ENCODE data around the gene KLHDC4.
A peak's percentile ranks its signal among the peaks of the same experiment; 100 is the strongest.
"Not testable (repeated sequence)": the region's sequence is repeated elsewhere in the genome, so short reads cannot be mapped to it uniquely, and the experiment has no call there.

Gene KLHDC4

DNA sequence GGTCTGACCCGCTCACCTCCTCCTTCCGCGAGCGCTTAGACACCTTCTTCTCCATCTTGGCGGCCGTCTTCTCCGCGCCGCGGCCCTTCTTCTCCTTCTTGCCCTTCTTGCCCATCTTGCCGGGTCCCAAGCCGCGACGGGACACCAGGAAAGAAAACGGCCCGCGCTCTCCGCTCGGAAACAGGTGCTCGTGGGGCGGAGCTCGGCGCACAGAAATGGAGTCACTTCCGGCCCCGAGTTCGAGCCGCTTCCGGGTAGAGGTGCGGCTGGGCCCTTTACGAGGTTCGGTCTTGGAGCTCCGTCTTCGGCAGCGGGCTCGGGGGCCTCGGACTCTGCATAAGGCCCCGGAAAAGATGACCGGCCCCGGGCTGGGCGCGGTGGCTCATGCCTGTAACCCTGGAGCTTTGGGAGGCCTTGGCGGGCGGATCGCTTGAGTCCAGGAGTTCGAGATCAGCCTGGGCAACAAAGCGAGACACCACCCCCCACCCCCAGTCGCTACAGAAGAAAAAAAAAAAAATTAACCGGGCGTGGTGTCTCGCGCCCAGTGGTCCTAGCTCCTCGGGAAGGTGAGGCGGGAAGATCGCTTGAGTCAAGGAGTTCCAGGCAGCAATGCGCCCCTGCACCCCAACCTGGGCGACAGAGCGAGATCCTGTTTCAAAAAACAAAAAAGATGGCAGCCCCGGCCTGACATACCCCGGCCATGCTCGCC, at the start of gene KLHDC4:
Gene KLHDC4, minus strand, starts transcription at position 211 of the 709 bp plus-strand sequence. Its CDS starts 96 bp downstream, at position 115.
- peak; percentile 73 for DNase-seq

DNA sequence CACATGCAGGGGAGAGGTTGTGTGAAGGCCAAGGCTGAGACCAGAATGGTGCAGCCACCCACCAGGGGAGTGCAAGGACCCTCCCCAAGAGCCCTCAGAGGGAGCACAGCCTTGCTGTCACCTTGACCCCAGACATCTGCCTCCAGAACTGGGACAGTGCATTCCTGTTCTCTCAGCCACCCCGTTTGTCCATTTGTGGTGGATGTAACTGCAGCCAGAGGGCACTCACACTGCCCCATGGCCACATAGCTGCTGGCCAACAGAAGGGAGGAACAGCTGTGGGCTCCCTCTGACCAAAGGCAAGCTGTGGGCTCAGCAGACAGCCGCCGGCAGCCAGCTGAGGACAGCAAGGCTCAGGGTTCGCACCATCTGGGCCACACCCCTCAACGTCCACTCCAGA, 49.8 kb upstream of the KLHDC4 start:
- DNase-seq = no peak

DNA sequence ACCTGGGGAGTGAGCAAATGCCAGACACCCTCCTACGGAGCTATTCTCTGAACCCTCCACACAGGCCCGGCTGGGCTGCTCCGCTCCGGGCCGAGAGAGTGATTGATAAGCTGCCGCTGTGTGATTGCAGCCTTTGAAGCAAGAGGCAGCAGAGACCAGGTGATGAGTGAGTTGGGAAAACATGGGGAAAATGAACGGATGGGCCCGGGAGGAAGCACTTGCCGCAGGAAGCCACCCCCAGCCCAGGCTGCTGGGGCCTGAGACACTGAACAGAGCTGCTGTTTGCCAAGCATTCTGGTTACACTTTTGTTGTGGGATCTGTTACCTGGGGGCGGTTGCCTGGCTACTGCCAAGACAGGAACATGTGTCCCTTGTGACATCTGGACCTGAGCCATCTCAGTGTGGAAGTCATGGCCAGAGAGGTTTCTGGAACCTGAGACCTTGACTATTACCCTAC, 46.4 kb upstream of the KLHDC4 start:
- no peak for DNase-seq

DNA sequence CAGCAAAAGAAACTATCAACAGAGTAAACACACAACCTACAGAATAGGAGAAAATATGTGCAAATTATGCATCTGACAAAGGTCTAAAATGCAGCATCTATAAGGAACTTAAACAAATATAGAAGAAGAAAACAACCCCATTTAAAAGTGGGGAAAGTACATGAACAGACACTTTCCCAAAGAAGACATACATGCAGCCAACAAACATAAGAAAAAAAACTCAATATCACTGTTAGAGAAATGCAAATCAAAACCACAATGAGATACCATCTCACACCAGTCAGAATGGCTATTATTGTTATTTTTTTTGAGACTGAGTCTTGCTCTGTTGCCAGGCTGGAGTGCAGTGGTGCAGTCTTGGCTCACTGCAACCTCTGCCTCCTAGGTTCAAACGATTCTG, 45.7 kb upstream of the KLHDC4 start:
- not testable (repeated sequence) for DNase-seq

DNA sequence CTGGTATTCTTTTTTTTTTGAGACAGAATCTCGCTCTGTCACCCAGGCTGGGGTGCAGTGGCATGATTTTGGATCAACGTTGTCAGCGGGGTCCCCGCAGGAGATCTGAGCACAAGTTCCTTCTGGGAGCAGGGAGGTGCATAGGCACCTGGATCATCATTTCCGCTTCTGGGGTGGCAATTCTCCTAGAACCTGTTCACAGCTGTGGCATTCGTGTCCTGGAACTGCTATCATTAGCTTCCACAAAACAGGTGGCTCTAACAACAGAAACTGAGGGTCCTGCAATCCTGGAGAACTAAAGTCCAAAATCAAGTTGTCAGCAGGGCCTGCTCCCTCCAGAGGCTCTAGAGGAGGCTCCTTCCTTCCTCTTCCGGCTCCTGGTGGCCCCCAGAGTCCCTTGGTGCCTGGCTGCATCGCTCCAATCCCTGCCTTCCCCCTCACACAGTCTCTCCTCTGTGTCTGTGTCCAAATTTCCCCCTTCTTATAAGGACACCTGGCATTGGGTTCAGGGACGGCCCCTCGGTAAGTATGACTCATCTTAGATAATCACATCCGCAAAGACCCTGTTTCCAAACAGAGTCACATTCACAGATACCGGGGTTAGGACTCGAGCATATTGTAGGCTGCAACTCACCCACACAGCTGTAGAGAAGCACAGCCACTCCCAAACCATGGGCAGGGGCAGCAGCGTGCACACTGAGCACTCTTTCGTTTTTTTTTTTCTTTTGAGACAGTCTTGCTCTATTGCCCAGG, 43.5 kb upstream of the KLHDC4 start:
- peak; percentile 50 for DNase-seq

DNA sequence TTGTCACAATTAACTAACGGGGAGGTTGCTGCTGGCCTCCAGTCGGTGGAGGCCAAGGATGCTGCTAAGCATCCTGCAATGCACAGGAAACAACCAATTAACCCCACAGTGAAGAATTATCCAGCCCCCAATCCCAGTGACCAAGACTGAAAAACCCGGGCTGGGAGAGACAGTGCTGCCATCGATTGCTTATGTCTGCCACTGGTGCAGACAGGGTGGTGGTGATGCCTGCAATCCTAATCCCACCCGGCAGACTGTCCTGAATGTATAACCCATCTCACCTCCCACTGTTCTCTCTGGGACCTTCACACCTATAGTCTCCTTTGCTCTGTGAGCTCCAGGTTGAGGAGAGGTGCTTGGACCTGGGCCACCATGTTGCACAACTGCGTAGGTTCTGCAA, 42.3 kb upstream of the KLHDC4 start:
- no peak for DNase-seq

DNA sequence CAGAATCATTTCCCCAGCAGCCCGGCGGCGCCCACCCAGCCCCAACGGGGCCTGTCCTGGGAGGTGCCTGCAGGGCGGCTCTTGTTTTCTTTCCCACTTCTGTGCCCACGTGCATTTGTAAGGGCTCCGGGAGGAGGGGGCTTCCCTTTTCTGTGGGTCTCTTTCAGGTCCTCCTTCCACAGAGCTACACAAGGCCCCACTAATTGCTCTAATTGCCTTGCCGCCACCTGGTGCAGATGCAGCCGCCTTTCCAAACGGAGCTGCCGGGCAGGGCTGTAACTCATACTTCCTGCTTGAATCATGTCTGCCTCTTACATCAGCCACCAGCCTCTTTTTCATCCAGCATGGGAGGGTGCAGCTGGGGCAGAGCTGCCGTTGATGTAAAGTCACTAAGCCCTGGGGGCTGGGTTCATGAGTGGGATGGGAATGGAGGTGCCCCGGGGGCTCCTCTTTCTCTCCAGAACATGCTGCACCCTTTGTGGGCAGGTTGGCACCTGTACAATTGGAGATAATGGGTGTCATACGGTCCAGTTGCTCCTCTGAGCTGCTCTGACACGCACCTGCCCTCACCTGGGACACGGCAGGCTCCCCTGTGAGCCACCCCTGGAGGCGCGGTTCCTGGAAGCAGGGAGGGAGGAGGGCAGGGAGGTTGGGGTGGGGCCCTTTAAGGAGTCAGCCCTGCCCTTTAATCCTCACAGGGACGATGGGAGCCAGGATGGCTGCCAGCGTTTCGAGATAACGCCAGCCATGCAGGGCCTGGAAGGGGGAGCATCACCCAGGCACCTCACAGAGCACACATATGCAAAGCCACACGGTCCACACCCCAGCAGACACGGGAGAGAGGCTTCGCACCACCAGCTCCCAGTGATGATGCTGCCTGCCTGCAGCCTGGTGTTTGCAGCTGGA, 41.1 kb upstream of the KLHDC4 start:
- peak; percentile 93 for DNase-seq

DNA sequence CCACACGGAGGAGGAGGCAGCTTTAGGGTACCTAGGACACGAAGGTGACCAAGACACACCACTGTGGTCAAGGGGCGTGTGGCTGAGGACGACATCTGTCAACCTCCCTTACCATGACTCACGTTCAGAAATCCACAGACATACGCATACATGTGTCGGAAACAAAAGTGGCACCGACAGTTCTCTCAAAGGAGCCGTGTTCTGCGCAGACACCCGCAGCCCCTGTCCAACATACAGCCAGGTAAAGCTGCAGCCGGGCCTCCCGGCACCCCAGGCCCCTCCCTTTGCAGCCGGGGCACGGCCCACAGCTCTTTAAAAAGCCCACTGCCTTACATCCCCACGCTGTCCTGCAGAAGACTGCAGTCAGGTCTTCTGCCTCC, 40.5 kb upstream of the KLHDC4 start:
- peak; percentile 44 for DNase-seq

DNA sequence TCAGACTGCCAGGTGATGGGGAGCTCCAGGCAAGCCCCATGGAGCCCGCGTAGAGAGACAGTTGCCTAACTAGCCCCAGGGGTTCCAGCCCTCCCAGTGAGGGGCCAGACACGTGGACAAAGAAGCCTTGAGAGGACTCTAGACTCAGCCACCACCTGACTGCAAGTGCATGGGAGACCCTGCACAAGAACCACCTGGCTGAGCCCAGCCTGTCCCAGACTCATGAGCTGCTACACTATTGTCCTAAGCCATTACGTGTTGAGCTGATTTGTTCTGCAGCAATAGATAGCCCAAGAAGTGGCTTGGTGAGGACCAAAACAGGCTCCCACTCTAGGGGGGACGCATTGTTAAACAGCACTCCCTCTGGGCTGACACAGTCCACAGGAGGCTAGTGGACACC, 37.6 kb upstream of the KLHDC4 start:
- no peak for DNase-seq

DNA sequence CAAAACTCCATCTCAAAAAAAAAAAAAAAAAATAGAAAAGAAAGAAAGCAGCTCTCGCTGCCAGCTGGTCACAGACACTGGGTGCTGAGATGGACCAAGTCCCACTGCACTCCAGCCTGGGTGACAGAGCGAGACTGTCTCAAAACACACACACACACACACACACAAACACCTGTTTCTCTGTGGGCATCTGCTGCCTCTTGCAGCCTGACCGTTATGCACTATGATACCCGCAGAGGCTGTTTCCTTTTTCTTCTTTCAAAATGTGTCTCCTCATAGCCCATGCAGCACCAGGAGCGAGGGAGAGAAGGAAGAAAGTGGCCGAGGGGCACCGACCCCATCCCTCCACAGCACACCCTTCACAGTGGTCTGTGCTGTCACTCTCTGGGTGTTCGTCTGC, 36.9 kb upstream of the KLHDC4 start:
- peak; percentile 87 for DNase-seq

DNA sequence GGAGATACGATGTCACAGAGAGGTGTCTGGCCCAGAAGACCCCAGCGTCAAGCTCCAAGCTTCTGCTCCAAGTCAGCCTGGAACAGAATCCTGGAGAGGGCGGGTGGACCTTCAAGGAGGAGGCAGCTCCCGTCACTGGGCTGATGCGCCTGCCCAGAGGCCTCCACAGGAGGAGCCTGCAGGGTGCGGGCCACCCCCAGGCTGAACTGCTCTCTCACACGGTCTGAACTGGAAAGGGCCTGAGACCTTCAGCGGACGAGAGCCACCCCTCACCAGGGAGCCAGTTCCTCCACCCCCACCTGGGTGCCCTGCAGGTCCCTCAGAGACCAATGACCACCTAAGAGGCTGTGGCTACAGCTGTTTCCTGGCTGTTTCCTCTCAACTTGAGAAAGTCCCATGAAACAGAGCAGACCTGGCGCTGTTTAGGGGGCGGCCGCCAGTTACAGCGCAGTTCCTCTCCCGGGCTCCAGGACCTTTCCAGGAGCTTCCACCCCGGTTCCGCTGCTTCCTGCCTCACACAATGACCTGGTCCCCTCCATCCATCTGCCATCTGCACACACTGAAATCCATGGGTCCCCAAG, 36.0 kb upstream of the KLHDC4 start:
- no peak for DNase-seq

DNA sequence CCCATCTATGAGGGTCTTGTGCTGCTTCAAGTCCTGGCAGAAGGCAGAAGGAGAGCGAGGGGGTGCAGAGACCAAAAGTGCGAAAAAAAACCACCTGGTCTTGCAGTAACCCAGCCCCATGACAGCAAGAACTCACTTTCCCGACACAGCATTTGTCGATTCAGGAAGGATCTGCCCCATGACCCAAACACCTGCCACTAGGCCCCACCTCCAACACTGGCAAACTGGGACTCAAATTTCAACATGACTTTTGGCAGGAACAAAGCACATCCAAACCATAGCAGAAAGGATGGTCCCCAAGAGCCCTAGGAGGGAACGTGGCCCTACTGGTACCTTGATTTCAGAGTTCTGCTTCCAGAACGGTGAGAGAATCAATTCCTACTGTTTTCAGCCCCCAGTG, 34.7 kb upstream of the KLHDC4 start:
- DNase-seq = no peak

DNA sequence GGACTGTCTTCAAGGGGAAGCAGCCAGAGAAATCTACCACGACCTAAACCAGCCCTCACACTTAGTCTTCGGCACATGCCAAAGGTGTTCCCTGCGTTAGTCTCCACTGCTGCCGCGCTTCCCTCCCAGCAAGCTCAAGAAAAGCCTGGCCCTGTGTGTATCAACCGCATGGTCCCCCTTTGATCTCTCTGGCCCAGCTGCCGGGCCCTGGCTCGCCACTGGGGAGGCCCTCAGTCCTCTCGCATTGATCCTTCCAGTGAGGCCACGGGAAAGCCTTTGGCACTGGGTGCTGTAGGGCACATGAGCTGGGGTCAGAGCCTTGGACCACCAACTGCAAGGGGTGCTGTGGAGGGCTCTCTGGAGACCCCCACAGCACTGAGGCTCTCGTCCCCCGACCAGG, 29.6 kb upstream of the KLHDC4 start:
- no peak for DNase-seq

DNA sequence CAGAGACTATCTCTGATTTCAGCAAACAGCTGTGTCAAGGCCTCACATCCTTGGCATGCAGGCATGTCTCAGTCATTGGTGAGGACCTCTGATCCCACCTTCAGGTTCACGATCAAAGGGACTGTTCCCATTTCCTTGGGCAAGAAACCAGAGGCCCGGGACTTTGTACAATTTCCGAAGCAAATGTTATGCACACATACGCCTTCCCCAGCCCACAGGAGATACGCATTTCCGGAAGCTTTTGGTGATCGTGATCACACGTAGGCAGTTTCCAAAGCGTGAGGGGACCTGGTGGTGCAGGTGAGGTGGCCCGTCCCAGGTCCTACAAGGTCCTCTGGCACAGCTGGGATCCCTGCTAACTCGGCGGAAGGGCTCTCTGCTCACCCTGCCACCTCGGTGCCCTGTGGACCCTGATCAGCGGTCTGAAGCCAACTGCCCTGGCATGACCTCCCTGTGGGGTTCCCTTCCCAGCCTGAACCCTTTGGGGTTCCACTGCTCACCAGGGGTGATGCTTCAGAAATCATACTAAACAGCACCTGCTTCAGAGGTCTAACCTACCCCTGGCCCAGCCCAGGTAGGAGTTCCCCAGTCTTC, 28.8 kb upstream of the KLHDC4 start:
- DNase-seq = no peak

DNA sequence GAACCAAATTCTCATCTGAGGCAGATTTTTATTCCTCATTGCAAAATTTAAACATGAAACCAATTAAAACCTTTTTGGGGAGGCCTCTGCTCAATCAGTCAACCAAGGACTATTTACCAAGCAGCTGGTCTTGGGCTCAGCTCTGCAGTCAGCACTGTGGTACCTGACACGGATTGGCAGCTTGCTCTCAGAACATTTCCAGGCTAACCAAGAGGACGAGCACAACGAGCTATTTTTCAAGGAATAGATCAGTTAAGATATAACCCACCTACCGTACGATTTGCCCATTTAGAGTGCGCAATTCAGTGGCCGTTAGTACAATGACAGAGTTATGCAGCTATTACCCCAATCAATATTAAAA, 26.4 kb upstream of the KLHDC4 start:
- DNase-seq = no peak

DNA sequence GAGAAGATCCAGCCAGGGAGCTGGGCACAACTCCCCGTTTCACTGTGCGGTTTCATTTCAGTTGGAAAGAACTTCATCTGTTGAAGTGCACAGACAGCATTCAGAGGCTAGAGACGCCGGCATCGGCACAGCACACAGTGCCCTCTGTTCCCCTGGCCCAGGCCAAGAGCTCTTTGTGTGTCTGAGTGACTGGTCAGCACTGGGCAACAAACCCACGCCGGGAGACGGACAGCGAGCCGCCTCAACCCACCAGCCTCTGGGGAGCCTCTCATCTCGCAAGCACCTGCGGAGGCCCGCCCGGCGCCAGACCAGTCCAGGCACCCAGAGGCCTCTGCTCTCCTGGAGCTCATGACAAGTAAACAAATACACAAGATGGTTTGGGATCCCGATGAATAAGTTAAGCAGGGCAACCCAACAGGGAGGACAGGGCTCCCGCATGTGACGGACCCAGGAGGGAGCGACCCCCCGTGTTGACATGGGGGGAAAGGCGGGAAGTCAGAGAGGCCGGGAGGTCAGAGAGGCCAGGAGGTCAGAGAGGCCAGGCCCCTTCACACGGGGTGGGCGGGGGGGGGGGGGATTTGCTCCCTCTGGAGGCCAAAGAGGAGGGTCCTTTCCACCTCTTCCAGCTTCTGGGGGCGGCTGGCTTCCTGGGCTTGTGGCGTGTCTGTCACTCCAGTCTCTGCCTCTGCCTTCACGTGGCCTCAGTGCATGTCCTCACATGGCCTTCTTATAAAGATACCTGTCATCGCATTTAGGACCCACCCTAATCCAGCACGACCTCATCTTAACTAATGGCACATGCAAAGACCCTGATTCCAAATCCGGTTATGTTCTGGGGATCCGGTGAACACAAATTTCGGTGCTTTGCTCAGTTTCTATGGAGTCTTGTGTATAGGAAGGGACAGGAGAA, 25.8 kb upstream of the KLHDC4 start:
- no peak for DNase-seq

DNA sequence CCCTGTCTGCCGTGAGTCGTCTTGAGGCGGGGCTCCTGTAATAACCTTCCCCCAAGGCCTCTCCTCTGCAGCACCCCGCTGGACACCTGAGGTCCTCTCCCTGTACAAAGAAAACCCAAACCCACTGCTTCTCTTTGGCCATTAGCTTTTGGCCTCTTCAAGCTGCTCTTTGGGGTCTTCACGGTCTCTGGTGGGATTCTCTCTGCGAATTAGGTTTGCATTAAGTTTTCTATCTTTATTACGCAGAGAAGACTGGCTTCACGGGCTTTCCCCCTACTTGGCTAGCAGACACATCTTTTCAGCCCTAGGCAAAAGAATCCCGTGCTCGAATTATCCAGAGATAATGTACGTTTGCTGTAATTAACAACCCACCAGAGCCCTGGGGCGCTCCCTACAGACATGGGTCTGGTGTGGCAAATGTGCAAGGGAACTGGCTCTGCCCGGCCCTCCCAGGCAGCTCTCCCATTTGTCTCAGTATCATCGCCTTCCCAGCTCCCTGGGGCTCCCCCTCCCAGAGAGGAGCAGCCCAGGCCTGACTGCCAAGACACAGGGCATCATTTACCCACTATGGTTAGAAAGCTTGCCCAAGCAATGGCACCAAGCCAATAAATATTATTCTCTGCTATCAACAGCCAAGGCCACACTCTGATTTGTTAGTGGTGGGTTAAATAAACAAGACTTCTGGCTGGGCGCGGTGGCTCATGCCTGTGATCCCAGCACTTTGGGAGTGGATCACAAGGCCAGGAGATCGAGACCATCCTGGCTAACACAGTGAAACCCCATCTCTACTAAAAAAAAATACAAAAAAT, 24.7 kb upstream of the KLHDC4 start:
- no peak for DNase-seq

DNA sequence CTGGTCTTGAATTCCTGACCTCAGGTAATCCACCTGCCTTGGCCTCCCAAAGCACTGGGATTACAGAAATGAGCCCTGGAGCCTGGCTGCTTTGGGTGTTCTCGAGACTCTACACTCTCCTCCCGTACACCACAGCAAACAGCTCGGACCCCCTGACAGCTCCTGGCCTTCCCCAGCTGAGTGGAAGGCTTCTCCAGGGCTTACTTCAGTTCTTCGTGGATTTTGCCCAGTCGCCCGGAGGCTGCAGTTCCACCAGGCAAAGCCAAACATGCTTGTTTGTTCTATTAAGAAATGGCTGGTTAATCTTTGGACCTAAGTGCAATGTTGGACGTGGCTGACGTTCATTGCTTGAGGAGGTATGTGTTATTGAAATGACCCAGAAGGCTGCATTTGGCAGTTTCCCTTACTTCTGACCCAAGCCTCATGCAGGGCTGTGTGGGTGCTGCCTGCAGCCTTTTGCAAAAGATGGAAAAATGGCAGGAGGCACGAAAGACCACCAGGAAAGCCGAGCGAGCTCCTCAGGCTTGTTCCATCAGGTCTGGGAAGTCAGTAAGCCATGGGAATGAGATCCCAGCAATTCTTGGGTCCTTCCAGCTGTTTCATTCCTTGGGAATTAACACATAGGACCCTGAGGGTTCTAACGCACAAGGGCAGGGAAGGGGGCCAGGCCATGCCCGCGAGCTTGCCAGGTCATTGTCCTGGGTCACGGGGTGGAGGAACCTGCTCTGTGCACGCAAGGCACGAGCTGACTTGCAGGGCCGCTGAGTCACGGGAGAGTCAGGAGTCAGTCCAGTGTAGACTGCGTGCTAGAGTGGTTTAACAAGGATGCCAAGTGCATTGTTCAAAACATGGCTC, 23.9 kb upstream of the KLHDC4 start:
- DNase-seq = no peak

DNA sequence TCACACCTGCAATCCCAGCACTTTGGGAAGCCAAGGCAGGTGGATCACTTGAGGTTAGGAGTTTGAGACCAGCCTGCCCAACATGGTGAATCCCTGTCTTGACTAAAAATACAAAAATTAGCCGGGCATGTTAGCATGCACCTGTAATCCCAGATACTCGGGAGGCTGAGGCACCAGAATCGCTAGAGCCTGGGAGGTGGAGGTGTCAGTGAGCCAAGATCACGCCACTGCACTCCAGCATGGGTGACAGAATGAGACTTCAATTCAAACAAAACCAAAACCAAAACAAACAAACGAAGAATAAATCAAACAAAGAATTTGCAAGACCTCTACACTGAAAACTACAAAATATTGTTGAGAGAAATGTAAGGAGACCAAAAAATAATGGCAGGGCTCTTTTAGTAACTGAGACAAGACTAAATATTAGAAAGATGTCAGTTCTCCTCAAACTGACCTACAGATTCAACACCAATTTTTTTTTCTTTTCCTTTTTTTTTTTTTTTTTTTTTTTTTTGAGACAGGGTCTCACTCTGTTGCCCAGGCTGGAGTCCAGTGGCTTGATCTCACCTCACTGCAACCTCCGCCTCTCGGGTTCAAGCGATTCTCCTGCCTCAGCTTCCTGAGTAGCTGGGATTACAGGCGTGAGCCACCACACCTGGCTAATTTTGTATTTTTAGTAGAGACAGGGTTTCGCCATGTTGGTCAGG, 23.1 kb upstream of the KLHDC4 start:
- DNase-seq = not testable (repeated sequence)
